ENCODE data around the gene BNIP5.

The BNIP5 gene

GRCh38 chr6:36347621-36348020 is 10.9 kb upstream of the BNIP5 start:
- no peak for DNase-seq (ENCODE audit: low read depth)
- no peak for TF ChIP-seq MAX (IDR thresholded peaks at IDR 0.05; ENCODE audit: low read depth, low read length)
- TF ChIP-seq MYC (IDR thresholded peaks at IDR 0.05; ENCODE audit: low read depth, low read length): no peak
- TF ChIP-seq POLR2A (IDR thresholded peaks at IDR 0.05; ENCODE audit: extremely low read depth, insufficient read length): no peak
- no peak overlapping the region for H3K4me3 ChIP-seq (ENCODE audit: low read depth, low read length)

- TF ChIP-seq CTCF (IDR thresholded peaks at IDR 0.05; ENCODE audit: low read depth, low read length) (no peak), MAX (IDR thresholded peaks at IDR 0.05; ENCODE audit: low read depth, low read length) (no peak), POLR2A (IDR thresholded peaks at IDR 0.05; ENCODE audit: extremely low read depth, insufficient read length) (no peak), MYC (IDR thresholded peaks at IDR 0.05; ENCODE audit: low read depth, low read length) (no peak)
- DNase-seq (ENCODE audit: low read depth): no peak
- H3K4me3 ChIP-seq (ENCODE audit: low read depth, low read length): no peak overlapping the region
These were observed 10.0 kb upstream of the BNIP5 start for GRCh38 chr6:36346486-36347273.

- DNase-seq (ENCODE audit: low read depth): no peak
- no peak for TF ChIP-seq CTCF (IDR thresholded peaks at IDR 0.05; ENCODE audit: low read depth, low read length)
- no peak for TF ChIP-seq MYC (IDR thresholded peaks at IDR 0.05; ENCODE audit: low read depth, low read length)
- TF ChIP-seq POLR2A (IDR thresholded peaks at IDR 0.05; ENCODE audit: extremely low read depth, insufficient read length): no peak
- no peak for TF ChIP-seq MAX (IDR thresholded peaks at IDR 0.05; ENCODE audit: low read depth, low read length)
- H3K4me3 ChIP-seq (ENCODE audit: low read depth, low read length): no peak overlapping the region
These were observed 9.2 kb upstream of the BNIP5 start for GRCh38 chr6:36345681-36346466.

- TF ChIP-seq POLR2A (IDR thresholded peaks at IDR 0.05; ENCODE audit: extremely low read depth, insufficient read length): no peak
- TF ChIP-seq MYC (IDR thresholded peaks at IDR 0.05; ENCODE audit: low read depth, low read length): no peak
- no peak for TF ChIP-seq MAX (IDR thresholded peaks at IDR 0.05; ENCODE audit: low read depth, low read length)
- TF ChIP-seq CTCF (IDR thresholded peaks at IDR 0.05; ENCODE audit: low read depth, low read length): no peak
- no peak for DNase-seq (ENCODE audit: low read depth)
- H3K4me3 ChIP-seq (ENCODE audit: low read depth, low read length): no peak overlapping the region
These were observed 6.5 kb upstream of the BNIP5 start for GRCh38 chr6:36343109-36343680.

GRCh38 chr6:36340618-36341454 is 4.1 kb upstream of the BNIP5 start:
- TF ChIP-seq MYC (IDR thresholded peaks at IDR 0.05; ENCODE audit: low read depth, low read length) (peak; percentile 34; the same call in 1 of the 2 replicates), POLR2A (IDR thresholded peaks at IDR 0.05; ENCODE audit: extremely low read depth, insufficient read length) (no peak), MAX (IDR thresholded peaks at IDR 0.05; ENCODE audit: low read depth, low read length) (peak; percentile 50; the same call in 1 of the 2 replicates), CTCF (IDR thresholded peaks at IDR 0.05; ENCODE audit: low read depth, low read length) (peak; percentile 99)
- no peak overlapping the region for H3K4me3 ChIP-seq (ENCODE audit: low read depth, low read length)
- DNase-seq (ENCODE audit: low read depth): peak; percentile 78
